ENCODE data around the gene ELK3. TPM values are rescaled to one million over a fixed set of nuclear protein-coding genes. Genes with fewer than 3 reads are reported as not detected.
A peak's percentile ranks its signal among the peaks of the same experiment; 100 is the strongest.

ELK3 gene
- total and polyA plus RNA-seq, 4 donors, result 10.7 to 22.0 (median 16.5) TPM

- Histone ChIP-seq H3K4me1 (ENCODE audit: control insufficient read depth, insufficient read depth, low read length) (peaks cover 46% of the 10 kb centered on the region), H3K27me3 (ENCODE audit: control insufficient read depth, insufficient read depth, low read length) (no peaks in the 10 kb centered on the region), H3K4me3 (ENCODE audit: low read depth, low read length) (no peak overlapping the region), H3K36me3 (ENCODE audit: control insufficient read depth, insufficient read depth, low read length) (peaks cover 3% of the 10 kb centered on the region), H3K27ac (ENCODE audit: low read depth, low read length) (no peak overlapping the region), H3K9me3 (ENCODE audit: control insufficient read depth, insufficient read depth, low read length) (no peaks in the 10 kb centered on the region)
- 70% methylated on average over 10 of the region's 18 CpGs for WGBS (ENCODE audit: insufficient coverage)
- peak in 1 of 6 donors; percentile 39 for DNase-seq (ENCODE audit: low read depth in 4 of 6, low spot score in 6 of 6)
Observed at GRCh38 chr12:96239711-96240635, 45.8 kb downstream of the ELK3 start.

GRCh38 chr12:96240656-96241055 lies 46.5 kb downstream of the ELK3 start:
- no peak overlapping the region for H3K27ac ChIP-seq (ENCODE audit: low read depth, low read length)
- 52% methylated on average over 11 of the region's 11 CpGs for WGBS (ENCODE audit: insufficient coverage)
- H3K4me1 ChIP-seq (ENCODE audit: control insufficient read depth, insufficient read depth, low read length), result peaks cover 39% of the 10 kb centered on the region
- H3K36me3 ChIP-seq (ENCODE audit: control insufficient read depth, insufficient read depth, low read length), result peaks cover 3% of the 10 kb centered on the region
- no peak for DNase-seq (ENCODE audit: low read depth in 4 of 6, low spot score in 6 of 6)
- H3K9me3 ChIP-seq (ENCODE audit: control insufficient read depth, insufficient read depth, low read length), result no peaks in the 10 kb centered on the region
- no peak overlapping the region for H3K4me3 ChIP-seq (ENCODE audit: low read depth, low read length)
- no peaks in the 10 kb centered on the region for H3K27me3 ChIP-seq (ENCODE audit: control insufficient read depth, insufficient read depth, low read length)

DNA sequence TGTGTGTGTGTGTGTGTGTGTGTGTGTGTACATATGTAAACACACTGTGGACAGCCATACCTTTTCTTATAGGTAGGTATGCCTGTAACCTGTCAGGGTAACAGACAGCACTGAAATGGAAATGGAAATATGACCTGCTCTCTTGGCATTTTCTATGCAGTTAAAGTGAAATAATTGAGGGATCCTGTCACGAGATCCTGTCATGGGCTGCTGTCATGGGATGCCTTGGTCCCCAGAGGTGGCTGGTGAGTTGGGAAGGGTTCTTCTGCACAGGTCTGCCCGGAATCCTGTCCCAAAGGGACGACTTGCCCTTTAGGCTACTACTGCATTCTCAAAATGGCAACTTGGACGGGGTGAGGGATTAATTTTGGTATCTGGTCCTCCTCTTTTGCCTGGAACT lies 47.3 kb downstream of the ELK3 start:
- Histone ChIP-seq H3K9me3 (ENCODE audit: control insufficient read depth, insufficient read depth, low read length) (no peaks in the 10 kb centered on the region), H3K27ac (ENCODE audit: low read depth, low read length) (no peak overlapping the region), H3K4me3 (ENCODE audit: low read depth, low read length) (no peak overlapping the region), H3K36me3 (ENCODE audit: control insufficient read depth, insufficient read depth, low read length) (peaks cover 3% of the 10 kb centered on the region), H3K27me3 (ENCODE audit: control insufficient read depth, insufficient read depth, low read length) (no peaks in the 10 kb centered on the region), H3K4me1 (ENCODE audit: control insufficient read depth, insufficient read depth, low read length) (peaks cover 33% of the 10 kb centered on the region)
- no peak for DNase-seq (ENCODE audit: low read depth in 4 of 6, low spot score in 6 of 6)
- 44% methylated on average over 1 of the region's 4 CpGs for WGBS (ENCODE audit: insufficient coverage)

DNA sequence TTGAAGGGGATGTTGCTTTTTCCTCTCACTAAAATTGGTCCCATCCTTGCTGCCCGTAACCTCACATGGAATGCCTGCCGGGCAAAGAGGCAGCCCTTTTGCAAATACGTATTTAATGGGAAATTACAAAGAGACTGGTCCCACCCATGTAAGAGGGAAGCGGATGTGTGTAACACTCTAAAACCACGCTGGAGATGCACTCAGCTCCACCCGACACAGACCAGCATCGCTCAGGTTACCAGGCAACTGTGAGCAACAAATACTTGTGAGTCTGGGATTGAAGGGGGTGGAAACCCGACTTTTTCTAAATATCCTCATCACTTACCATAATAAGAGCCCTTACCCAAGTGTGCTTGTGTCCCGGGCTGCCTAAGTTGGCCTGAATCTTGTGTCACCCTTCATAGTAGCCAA lies 47.7 kb downstream of the ELK3 start:
- Histone ChIP-seq H3K4me3 (ENCODE audit: low read depth, low read length) (no peak overlapping the region), H3K27me3 (ENCODE audit: control insufficient read depth, insufficient read depth, low read length) (no peaks in the 10 kb centered on the region), H3K9me3 (ENCODE audit: control insufficient read depth, insufficient read depth, low read length) (no peaks in the 10 kb centered on the region), H3K4me1 (ENCODE audit: control insufficient read depth, insufficient read depth, low read length) (peaks cover 29% of the 10 kb centered on the region), H3K27ac (ENCODE audit: low read depth, low read length) (no peak overlapping the region), H3K36me3 (ENCODE audit: control insufficient read depth, insufficient read depth, low read length) (peaks cover 5% of the 10 kb centered on the region)
- no peak for DNase-seq (ENCODE audit: low read depth in 4 of 6, low spot score in 6 of 6)
- 52% methylated on average over 2 of the region's 9 CpGs for WGBS (ENCODE audit: insufficient coverage)

- no peaks in the 10 kb centered on the region for H3K27me3 ChIP-seq (ENCODE audit: control insufficient read depth, insufficient read depth, low read length)
- WGBS (ENCODE audit: insufficient coverage), result 88% methylated on average over 12 of the region's 12 CpGs
- H3K4me1 ChIP-seq (ENCODE audit: control insufficient read depth, insufficient read depth, low read length), result peaks cover 22% of the 10 kb centered on the region
- no peak overlapping the region for H3K4me3 ChIP-seq (ENCODE audit: low read depth, low read length)
- no peak for DNase-seq (ENCODE audit: low read depth in 4 of 6, low spot score in 6 of 6)
- no peaks in the 10 kb centered on the region for H3K9me3 ChIP-seq (ENCODE audit: control insufficient read depth, insufficient read depth, low read length)
- H3K27ac ChIP-seq (ENCODE audit: low read depth, low read length), result no peak overlapping the region
- H3K36me3 ChIP-seq (ENCODE audit: control insufficient read depth, insufficient read depth, low read length), result peaks cover 12% of the 10 kb centered on the region
Observed at GRCh38 chr12:96242597-96242996, 48.4 kb downstream of the ELK3 start.

DNA sequence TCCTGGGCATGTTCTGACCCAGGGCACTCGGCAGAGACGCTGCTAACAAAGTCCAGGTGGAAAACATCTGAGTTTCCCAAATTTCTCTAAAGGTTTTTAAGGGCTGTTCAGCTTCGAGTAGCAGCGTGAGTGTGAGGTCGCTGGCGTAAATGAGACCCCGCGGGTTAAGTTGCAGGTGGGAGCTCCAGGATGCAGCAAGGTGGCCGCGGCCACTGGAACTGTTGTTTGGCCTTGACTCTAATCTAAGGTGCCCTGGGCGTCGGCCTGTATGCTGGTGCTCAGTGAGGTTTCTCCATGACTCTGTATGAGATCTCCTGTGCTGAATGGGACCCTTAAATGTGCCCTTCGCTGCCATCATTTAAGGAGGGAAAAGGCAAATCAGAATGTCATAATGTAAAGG lies 50.7 kb downstream of the ELK3 start:
- H3K4me3 ChIP-seq (ENCODE audit: low read depth, low read length), result no peak overlapping the region
- WGBS (ENCODE audit: insufficient coverage), result 83% methylated on average over 12 of the region's 13 CpGs
- H3K4me1 ChIP-seq (ENCODE audit: control insufficient read depth, insufficient read depth, low read length), result peaks cover 27% of the 10 kb centered on the region
- no peak overlapping the region for H3K27ac ChIP-seq (ENCODE audit: low read depth, low read length)
- no peaks in the 10 kb centered on the region for H3K27me3 ChIP-seq (ENCODE audit: control insufficient read depth, insufficient read depth, low read length)
- H3K36me3 ChIP-seq (ENCODE audit: control insufficient read depth, insufficient read depth, low read length), result peaks cover 10% of the 10 kb centered on the region
- DNase-seq (ENCODE audit: low read depth in 4 of 6, low spot score in 6 of 6), result no peak
- H3K9me3 ChIP-seq (ENCODE audit: control insufficient read depth, insufficient read depth, low read length), result no peaks in the 10 kb centered on the region

- Histone ChIP-seq H3K4me1 (ENCODE audit: control insufficient read depth, insufficient read depth, low read length) (peaks cover 24% of the 10 kb centered on the region), H3K27me3 (ENCODE audit: control insufficient read depth, insufficient read depth, low read length) (no peaks in the 10 kb centered on the region), H3K27ac (ENCODE audit: low read depth, low read length) (no peak overlapping the region), H3K4me3 (ENCODE audit: low read depth, low read length) (no peak overlapping the region), H3K9me3 (ENCODE audit: control insufficient read depth, insufficient read depth, low read length) (no peaks in the 10 kb centered on the region), H3K36me3 (ENCODE audit: control insufficient read depth, insufficient read depth, low read length) (peaks cover 10% of the 10 kb centered on the region)
- WGBS (ENCODE audit: insufficient coverage), result 95% methylated on average over 33 of the region's 36 CpGs
- DNase-seq (ENCODE audit: low read depth in 4 of 6, low spot score in 6 of 6), result no peak
Observed at GRCh38 chr12:96246926-96247505, 52.8 kb downstream of the ELK3 start.

GRCh38 chr12:96247563-96247962 lies 53.4 kb downstream of the ELK3 start:
- H3K4me1 ChIP-seq (ENCODE audit: control insufficient read depth, insufficient read depth, low read length), result peaks cover 24% of the 10 kb centered on the region
- WGBS (ENCODE audit: insufficient coverage), result 97% methylated on average over 12 of the region's 13 CpGs
- no peak overlapping the region for H3K4me3 ChIP-seq (ENCODE audit: low read depth, low read length)
- no peaks in the 10 kb centered on the region for H3K27me3 ChIP-seq (ENCODE audit: control insufficient read depth, insufficient read depth, low read length)
- no peaks in the 10 kb centered on the region for H3K9me3 ChIP-seq (ENCODE audit: control insufficient read depth, insufficient read depth, low read length)
- peaks cover 10% of the 10 kb centered on the region for H3K36me3 ChIP-seq (ENCODE audit: control insufficient read depth, insufficient read depth, low read length)
- H3K27ac ChIP-seq (ENCODE audit: low read depth, low read length), result no peak overlapping the region
- no peak for DNase-seq (ENCODE audit: low read depth in 4 of 6, low spot score in 6 of 6)

- Histone ChIP-seq H3K27me3 (ENCODE audit: control insufficient read depth, insufficient read depth, low read length) (no peaks in the 10 kb centered on the region), H3K27ac (ENCODE audit: low read depth, low read length) (no peak overlapping the region), H3K36me3 (ENCODE audit: control insufficient read depth, insufficient read depth, low read length) (peaks cover 10% of the 10 kb centered on the region), H3K4me1 (ENCODE audit: control insufficient read depth, insufficient read depth, low read length) (peaks cover 24% of the 10 kb centered on the region), H3K4me3 (ENCODE audit: low read depth, low read length) (no peak overlapping the region), H3K9me3 (ENCODE audit: control insufficient read depth, insufficient read depth, low read length) (no peaks in the 10 kb centered on the region)
- peak in 1 of 6 donors; percentile 84 for DNase-seq (ENCODE audit: low read depth in 4 of 6, low spot score in 6 of 6)
- 24% methylated on average over 13 of the region's 17 CpGs for WGBS (ENCODE audit: insufficient coverage)
Observed at GRCh38 chr12:96248136-96248931, 54.2 kb downstream of the ELK3 start.
